Tibial nerve (tissue), 4 donors: ENCODE data around the gene FETUB. TPM values are rescaled to one million over a fixed set of nuclear protein-coding genes. Genes with fewer than 3 reads are reported as not detected.

Source experiments
- DNase-seq, 2 donors: peaks; one replicate each; pipeline ENCODE4 v3.0.0-alpha.2; 2019; ENCODE audit warnings: low spot score in 2 of 2
- H3K27ac ChIP-seq, 4 donors: fragments of 200-600 bp; sonication (generic) in 3 of 4; one replicate each; pipeline ENCODE4 v1.5.1; 2017 to 2019; ENCODE audit warnings: mild to moderate bottlenecking in 1 of 4
- H3K27me3 ChIP-seq, 2 donors: fragments of 200-600 bp; sonication (generic) in 1 of 2; one replicate each; pipeline versions ENCODE4 v1.5.1 to v1.6.0; 2017 to 2019
- H3K36me3 ChIP-seq, 3 donors: fragments of 200-600 bp; sonication (generic); one replicate each; pipeline ENCODE4 v1.5.1; 2018 to 2019
- H3K4me1 ChIP-seq, 4 donors: fragments of 200-600 bp; sonication (generic) in 3 of 4; one replicate each; pipeline ENCODE4 v1.5.1; 2017 to 2019
- H3K4me3 ChIP-seq, 4 donors: fragments of 200-600 bp; sonication (generic) in 3 of 4; one replicate each; pipeline ENCODE4 v1.5.1; 2017 to 2019; ENCODE audit warnings: mild to moderate bottlenecking in 1 of 4, moderate library complexity in 1 of 4
- H3K9me3 ChIP-seq, 4 donors: fragments of 200-600 bp; sonication (generic) in 3 of 4; one replicate each; pipeline ENCODE4 v1.5.1; 2017 to 2019
- CTCF ChIP-seq, 5 experiments: fragments of 200-600 bp in 3 of 5; fragments of 450-650 bp in 2 of 5; sonication (generic) in 3 of 5; IDR thresholded peaks; one replicate each; pipeline ENCODE4 v1.5.1; 2016 to 2019; ENCODE audit warnings: antibody characterized with exemption in 5 of 5, mild to moderate bottlenecking in 3 of 5, moderate library complexity in 2 of 5
- EP300 ChIP-seq, 2 donors: sonication (generic); formaldehyde crosslinking; IDR thresholded peaks; one replicate each; pipeline ENCODE4 v1.6.1; 2017; ENCODE audit warnings: antibody characterized with exemption in 2 of 2, mild to moderate bottlenecking in 1 of 2
- POLR2A ChIP-seq, 2 donors: fragments of 450-650 bp; IDR thresholded peaks; one replicate each; pipeline ENCODE4 v1.6.1; 2017; ENCODE audit warnings: antibody characterized with exemption in 2 of 2, mild to moderate bottlenecking in 2 of 2, moderate library complexity in 2 of 2
- WGBS, 2 donors: methylation state at CpG; one replicate each; pipeline ENCODE4 v1.1.5; 2018; 5-methylcytosine and 5-hydroxymethylcytosine counted together
- total RNA-seq, 4 donors: library from RNA; depleted of rRNA; stranded (reverse); fragments of >200 nt; gene quantifications; one replicate each; pipeline ENCODE4 v1.1.0, GENCODE V29; 2016

FETUB gene
- total RNA-seq, 4 donors from 2014 or later, result not detected

- Histone ChIP-seq H3K4me1 (no peaks in the 10 kb centered on the region), H3K9me3 (no peaks in the 10 kb centered on the region), H3K4me3 (no peak overlapping the region), H3K27ac (no peak overlapping the region), H3K27me3 (no peaks in the 10 kb centered on the region), H3K36me3 (no peaks in the 10 kb centered on the region)
- WGBS, 2 donors, result 64 to 82% methylated on average over 1 of the region's 1 CpG
- no peak for TF ChIP-seq POLR2A (IDR thresholded peaks at IDR 0.05)
- TF ChIP-seq CTCF (IDR thresholded peaks at IDR 0.05), result no peak
- no peak for TF ChIP-seq EP300 (IDR thresholded peaks at IDR 0.05)
- no peak for DNase-seq
These were observed 3.3 kb downstream of the FETUB start for GRCh38 chr3:186643493-186643892.

GRCh38 chr3:186644683-186645082 is 4.5 kb downstream of the FETUB start:
- no peaks in the 10 kb centered on the region for H3K36me3 ChIP-seq
- H3K9me3 ChIP-seq, result no peaks in the 10 kb centered on the region
- 83 to 86% methylated on average over 3 of the region's 3 CpGs for WGBS, 2 donors
- no peak overlapping the region for H3K4me3 ChIP-seq
- peaks cover 0 to 3% of the 10 kb centered on the region in 2 donors for H3K27me3 ChIP-seq
- TF ChIP-seq POLR2A (IDR thresholded peaks at IDR 0.05) (no peak), CTCF (IDR thresholded peaks at IDR 0.05) (no peak), EP300 (IDR thresholded peaks at IDR 0.05) (no peak)
- no peak for DNase-seq
- H3K27ac ChIP-seq, result no peak overlapping the region
- H3K4me1 ChIP-seq, result no peaks in the 10 kb centered on the region

GRCh38 chr3:186646106-186646505 is 5.9 kb downstream of the FETUB start:
- DNase-seq, result no peak
- Histone ChIP-seq H3K27ac (no peak overlapping the region), H3K27me3 (peaks cover 0 to 4% of the 10 kb centered on the region in 2 donors), H3K4me1 (no peaks in the 10 kb centered on the region), H3K4me3 (no peak overlapping the region), H3K9me3 (no peaks in the 10 kb centered on the region), H3K36me3 (no peaks in the 10 kb centered on the region)
- 85 to 90% methylated on average over 4 of the region's 4 CpGs for WGBS, 2 donors
- TF ChIP-seq CTCF (IDR thresholded peaks at IDR 0.05), result no peak
- TF ChIP-seq POLR2A (IDR thresholded peaks at IDR 0.05), result no peak

- TF ChIP-seq EP300 (IDR thresholded peaks at IDR 0.05), result no peak
- TF ChIP-seq POLR2A (IDR thresholded peaks at IDR 0.05), result no peak
- no peak for TF ChIP-seq CTCF (IDR thresholded peaks at IDR 0.05)
- no peaks in the 10 kb centered on the region for H3K36me3 ChIP-seq
- no peak overlapping the region for H3K27ac ChIP-seq
- DNase-seq, result no peak
- no peaks in the 10 kb centered on the region for H3K9me3 ChIP-seq
- no peaks in the 10 kb centered on the region for H3K4me1 ChIP-seq
- WGBS, 2 donors, result 82 to 83% methylated on average over 1 of the region's 1 CpG
- no peak overlapping the region for H3K4me3 ChIP-seq
- H3K27me3 ChIP-seq, result peaks cover 0 to 4% of the 10 kb centered on the region in 2 donors
These were observed 6.6 kb downstream of the FETUB start for GRCh38 chr3:186646841-186647240.

GRCh38 chr3:186648851-186649250 is 8.7 kb downstream of the FETUB start:
- H3K36me3 ChIP-seq, result no peaks in the 10 kb centered on the region
- TF ChIP-seq EP300 (IDR thresholded peaks at IDR 0.05), result no peak
- TF ChIP-seq POLR2A (IDR thresholded peaks at IDR 0.05), result no peak
- TF ChIP-seq CTCF (IDR thresholded peaks at IDR 0.05), result no peak
- no peak overlapping the region for H3K27ac ChIP-seq
- H3K4me1 ChIP-seq, result no peaks in the 10 kb centered on the region
- peaks cover 0 to 6% of the 10 kb centered on the region in 2 donors for H3K27me3 ChIP-seq
- H3K4me3 ChIP-seq, result no peak overlapping the region
- H3K9me3 ChIP-seq, result no peaks in the 10 kb centered on the region
- no peak for DNase-seq
- 86 to 91% methylated on average over 1 of the region's 1 CpG for WGBS, 2 donors
